ENCODE data around the gene USP17L25.
"Not testable (repeated sequence)": the region's sequence is repeated elsewhere in the genome, so short reads cannot be mapped to it uniquely, and the experiment has no call there.

DNA sequence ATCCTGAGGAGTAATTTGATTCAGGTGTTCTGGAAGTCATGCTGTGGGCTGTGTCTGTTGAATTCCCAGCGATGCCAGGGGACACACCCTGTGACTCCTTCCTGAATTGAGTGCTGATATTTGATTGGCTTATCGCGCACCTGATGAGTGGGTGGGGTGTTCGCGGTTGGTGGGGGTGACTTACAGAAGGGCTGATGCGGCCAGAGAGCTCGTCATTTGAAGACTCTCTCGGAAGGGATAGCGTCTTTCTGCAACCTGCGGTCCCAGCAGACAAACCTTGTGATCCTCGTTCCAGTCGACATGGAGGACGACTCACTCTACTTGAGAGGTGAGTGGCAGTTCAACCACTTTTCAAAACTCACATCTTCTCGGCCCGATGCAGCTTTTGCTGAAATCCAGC, 4.8 kb upstream of the USP17L25 start, which contains the start of gene USP17L24:
- TF ChIP-seq FOS (IDR thresholded peaks at IDR 0.05; ENCODE audit: borderline replicate concordance, insufficient read depth, low read length); POLR2AphosphoS5 (IDR thresholded peaks at IDR 0.05; ENCODE audit: insufficient read depth, low read depth, low read length); POLR2A (IDR thresholded peaks at IDR 0.05; ENCODE audit: low read depth, low read length); MYC (IDR thresholded peaks at IDR 0.05; ENCODE audit: low read depth, low read length): not testable (repeated sequence)
- TF ChIP-seq, protein P1, sequence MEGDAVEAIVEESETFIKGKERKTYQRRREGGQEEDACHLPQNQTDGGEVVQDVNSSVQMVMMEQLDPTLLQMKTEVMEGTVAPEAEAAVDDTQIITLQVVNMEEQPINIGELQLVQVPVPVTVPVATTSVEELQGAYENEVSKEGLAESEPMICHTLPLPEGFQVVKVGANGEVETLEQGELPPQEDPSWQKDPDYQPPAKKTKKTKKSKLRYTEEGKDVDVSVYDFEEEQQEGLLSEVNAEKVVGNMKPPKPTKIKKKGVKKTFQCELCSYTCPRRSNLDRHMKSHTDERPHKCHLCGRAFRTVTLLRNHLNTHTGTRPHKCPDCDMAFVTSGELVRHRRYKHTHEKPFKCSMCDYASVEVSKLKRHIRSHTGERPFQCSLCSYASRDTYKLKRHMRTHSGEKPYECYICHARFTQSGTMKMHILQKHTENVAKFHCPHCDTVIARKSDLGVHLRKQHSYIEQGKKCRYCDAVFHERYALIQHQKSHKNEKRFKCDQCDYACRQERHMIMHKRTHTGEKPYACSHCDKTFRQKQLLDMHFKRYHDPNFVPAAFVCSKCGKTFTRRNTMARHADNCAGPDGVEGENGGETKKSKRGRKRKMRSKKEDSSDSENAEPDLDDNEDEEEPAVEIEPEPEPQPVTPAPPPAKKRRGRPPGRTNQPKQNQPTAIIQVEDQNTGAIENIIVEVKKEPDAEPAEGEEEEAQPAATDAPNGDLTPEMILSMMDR (IDR thresholded peaks at IDR 0.05; ENCODE audit: extremely low read depth in 1 of 2, insufficient read depth in 1 of 2, low read depth in 1 of 2, low read length in 2 of 2): not testable (repeated sequence)
